Measurements from ENCODE around the gene PDZRN3.
"Not testable (repeated sequence)": the region's sequence is repeated elsewhere in the genome, so short reads cannot be mapped to it uniquely, and the experiment has no call there.

PDZRN3 gene

GRCh38 chr3:73470860-73471259 lies 153.9 kb downstream of the PDZRN3 start:
- in situ Hi-C loops (cut with MboI; ENCODE audit: low sequenced_read_pairs), result no loop called here

GRCh38 chr3:73469331-73469730 lies 155.4 kb downstream of the PDZRN3 start:
- in situ Hi-C loops (cut with MboI; ENCODE audit: low sequenced_read_pairs), result no loop called here

GRCh38 chr3:73467211-73467610 lies 157.5 kb downstream of the PDZRN3 start:
- in situ Hi-C loops (cut with MboI; ENCODE audit: low sequenced_read_pairs), result no loop called here

GRCh38 chr3:73465926-73466325 lies 158.8 kb downstream of the PDZRN3 start:
- in situ Hi-C loops (cut with MboI; ENCODE audit: low sequenced_read_pairs), result no loop called here

GRCh38 chr3:73464126-73464525 lies 160.6 kb downstream of the PDZRN3 start:
- in situ Hi-C loops (cut with MboI; ENCODE audit: low sequenced_read_pairs), result not testable (repeated sequence)

GRCh38 chr3:73461547-73461946 lies 163.2 kb downstream of the PDZRN3 start:
- in situ Hi-C loops (cut with MboI; ENCODE audit: low sequenced_read_pairs), result no loop called here

- in situ Hi-C loops (cut with MboI; ENCODE audit: low sequenced_read_pairs), result no loop called here
These were observed 165.0 kb downstream of the PDZRN3 start for GRCh38 chr3:73459711-73460110.

- in situ Hi-C loops (cut with MboI; ENCODE audit: low sequenced_read_pairs), result no loop called here
These were observed 171.1 kb downstream of the PDZRN3 start for GRCh38 chr3:73453666-73454065.

GRCh38 chr3:73452729-73453128 lies 172.0 kb downstream of the PDZRN3 start:
- in situ Hi-C loops (cut with MboI; ENCODE audit: low sequenced_read_pairs), result no loop called here

GRCh38 chr3:73451301-73451944 lies 173.3 kb downstream of the PDZRN3 start:
- in situ Hi-C loops (cut with MboI; ENCODE audit: low sequenced_read_pairs), result no loop called here

- in situ Hi-C loops (cut with MboI; ENCODE audit: low sequenced_read_pairs), result no loop called here
These were observed 175.0 kb downstream of the PDZRN3 start for GRCh38 chr3:73449774-73450173.

GRCh38 chr3:73448761-73449301 lies 175.9 kb downstream of the PDZRN3 start:
- in situ Hi-C loops (cut with MboI; ENCODE audit: low sequenced_read_pairs), result no loop called here

GRCh38 chr3:73448041-73448440 lies 176.7 kb downstream of the PDZRN3 start:
- in situ Hi-C loops (cut with MboI; ENCODE audit: low sequenced_read_pairs), result no loop called here

- in situ Hi-C loops (cut with MboI; ENCODE audit: low sequenced_read_pairs), result no loop called here
These were observed 177.6 kb downstream of the PDZRN3 start for GRCh38 chr3:73447111-73447510.

- in situ Hi-C loops (cut with MboI; ENCODE audit: low sequenced_read_pairs), result no loop called here
These were observed 178.2 kb downstream of the PDZRN3 start for GRCh38 chr3:73446467-73447110.

- in situ Hi-C loops (cut with MboI; ENCODE audit: low sequenced_read_pairs), result no loop called here
These were observed 181.9 kb downstream of the PDZRN3 start for GRCh38 chr3:73442886-73443285.

- in situ Hi-C loops (cut with MboI; ENCODE audit: low sequenced_read_pairs), result no loop called here
These were observed 182.6 kb downstream of the PDZRN3 start for GRCh38 chr3:73442152-73442551.

- in situ Hi-C loops (cut with MboI; ENCODE audit: low sequenced_read_pairs), result no loop called here
These were observed 186.9 kb downstream of the PDZRN3 start for GRCh38 chr3:73437828-73438227.

GRCh38 chr3:73435055-73435454 lies 189.7 kb downstream of the PDZRN3 start:
- in situ Hi-C loops (cut with MboI; ENCODE audit: low sequenced_read_pairs), result no loop called here

- in situ Hi-C loops (cut with MboI; ENCODE audit: low sequenced_read_pairs), result no loop called here
These were observed 191.1 kb downstream of the PDZRN3 start for GRCh38 chr3:73433687-73434086.

- in situ Hi-C loops (cut with MboI; ENCODE audit: low sequenced_read_pairs), result no loop called here
These were observed 191.7 kb downstream of the PDZRN3 start for GRCh38 chr3:73433079-73433478.

- in situ Hi-C loops (cut with MboI; ENCODE audit: low sequenced_read_pairs), result no loop called here
These were observed 192.1 kb downstream of the PDZRN3 start for GRCh38 chr3:73432706-73433032.

Data from HL-60/S4 (cell line).